Neural cell (in vitro differentiated cells): ENCODE results near the gene VWA8. TPM values are rescaled to one million over a fixed set of nuclear protein-coding genes. Genes with fewer than 3 reads are reported as not detected.

Experiments
- H2AFZ ChIP-seq: fragments of 200-600, 300-800 bp; sonication (generic), shearing (Covaris generic); 2 replicates; pipeline ENCODE4 v1.6.0; 2014; ENCODE audit warnings: low read depth, mild to moderate bottlenecking, antibody characterized with exemption, low read length, moderate library complexity
- H3F3A ChIP-seq: fragments of 200-600 bp; shearing (Covaris generic); 2 replicates; pipeline ENCODE4 v1.6.1; 2016; ENCODE audit warnings: mild to moderate bottlenecking, moderate library complexity, mixed read lengths, antibody characterized with exemption, low read length; ENCODE audit not compliant: insufficient read depth, poor library complexity, severe bottlenecking
- H3K27ac ChIP-seq: fragments of 200-600, 300-800 bp; sonication (generic), shearing (Covaris generic); 2 replicates; pipeline ENCODE4 v1.5.1; 2014; ENCODE audit warnings: mild to moderate bottlenecking, low read length, moderate library complexity
- H3K27me3 ChIP-seq: fragments of 300-800, 200-600 bp; sonication (generic), shearing (Covaris generic); 2 replicates; pipeline ENCODE4 v1.6.0; 2014; ENCODE audit warnings: mild to moderate bottlenecking, low read depth, low read length, moderate library complexity; ENCODE audit not compliant: insufficient read depth
- H3K36me3 ChIP-seq: fragments of 300-800, 200-600 bp; sonication (generic), shearing (Covaris generic); 2 replicates; pipeline ENCODE4 v1.5.1; 2014; ENCODE audit warnings: mild to moderate bottlenecking, antibody characterized with exemption, low read length, moderate library complexity; ENCODE audit not compliant: insufficient read depth
- H3K4me2 ChIP-seq: fragments of 300-800, 200-600 bp; sonication (generic), shearing (Covaris generic); 2 replicates; pipeline ENCODE4 v1.6.0; 2014; ENCODE audit warnings: mild to moderate bottlenecking, low read length
- H3K4me3 ChIP-seq: fragments of 300-800, 200-600 bp; sonication (generic), shearing (Covaris generic); 2 replicates; pipeline ENCODE4 v1.5.1; 2014; ENCODE audit warnings: mild to moderate bottlenecking, low read length, moderate library complexity
- H3K79me2 ChIP-seq: fragments of 200-600 bp; shearing (Covaris generic); replicated peaks from 2 replicates; pipeline ENCODE4 v1.6.0; 2014; ENCODE audit warnings: mild to moderate bottlenecking, low read length, moderate library complexity; ENCODE audit not compliant: insufficient read depth
- H3K9ac ChIP-seq: fragments of 300-800, 200-600 bp; sonication (generic), shearing (Covaris generic); 2 replicates; pipeline ENCODE4 v1.6.1; 2016; ENCODE audit warnings: mild to moderate bottlenecking, low read length, mixed read lengths
- H3K9me2 ChIP-seq: fragments of 200-600 bp; shearing (Covaris generic); 2 replicates; pipeline ENCODE4 v1.6.1; 2016; ENCODE audit warnings: mild to moderate bottlenecking, low read length, mixed read lengths; ENCODE audit not compliant: insufficient read depth
- H3K9me3 ChIP-seq: fragments of 200-600, 300-800 bp; sonication (generic), shearing (Covaris generic); 2 replicates; pipeline ENCODE4 v1.6.1; 2016; ENCODE audit warnings: mild to moderate bottlenecking, mixed run types, low read length, moderate library complexity, mixed read lengths
- H4K20me1 ChIP-seq: fragments of 200-600 bp; shearing (Covaris generic); 2 replicates; pipeline ENCODE4 v1.6.1; 2016; ENCODE audit warnings: mild to moderate bottlenecking, mixed run types; ENCODE audit not compliant: insufficient read depth
- EP300 ChIP-seq: fragments of 450-650 bp; conservative IDR thresholded peaks from 2 replicates; pipeline ENCODE4 v1.6.1; 2014; ENCODE audit warnings: antibody characterized with exemption, mild to moderate bottlenecking, moderate library complexity; ENCODE audit not compliant: poor library complexity, severe bottlenecking
- EZH2 ChIP-seq: fragments of 200-600, 300-800 bp; shearing (Covaris generic), sonication (generic); IDR thresholded peaks from 2 replicates; pipeline ENCODE4 v1.6.1; 2014; ENCODE audit warnings: antibody characterized with exemption, low read length, borderline replicate concordance, mild to moderate bottlenecking; ENCODE audit not compliant: insufficient read depth, poor library complexity, severe bottlenecking
- MXI1 ChIP-seq: fragments of 450-650 bp; conservative IDR thresholded peaks from 2 replicates; pipeline ENCODE4 v1.6.1; 2014; ENCODE audit warnings: antibody characterized with exemption, mild to moderate bottlenecking; ENCODE audit not compliant: poor library complexity, severe bottlenecking
- POLR2AphosphoS5 ChIP-seq: IDR thresholded peaks from 2 replicates; pipeline ENCODE4 v1.6.1; 2012
- RAD21 ChIP-seq: fragments of 450-650 bp; conservative IDR thresholded peaks from 2 replicates; pipeline ENCODE4 v1.6.1; 2014; ENCODE audit warnings: antibody characterized with exemption, mild to moderate bottlenecking, moderate library complexity
- SMC3 ChIP-seq: fragments of 450-650 bp; conservative IDR thresholded peaks from 2 replicates; pipeline ENCODE4 v1.6.1; 2014; ENCODE audit warnings: antibody characterized with exemption, mild to moderate bottlenecking, moderate library complexity; ENCODE audit not compliant: poor library complexity
- TAF1 ChIP-seq: IDR thresholded peaks from 2 replicates; pipeline ENCODE4 v1.6.1; 2012; ENCODE audit warnings: low read depth
- polyA plus RNA-seq: library from polyadenylated mRNA; depleted of rRNA; stranded (reverse); fragments of >200 nt; gene quantifications from 2 replicates; pipeline ENCODE4 v1.2.3, GENCODE V29; 2014
- TF ChIP-seq, protein P1 (sequence below): IDR thresholded peaks from 2 replicates; pipeline ENCODE4 v1.6.1; 2012; ENCODE audit warnings: borderline replicate concordance
- TF ChIP-seq, protein P2 (sequence below): fragments of 450-650 bp; IDR thresholded peaks from 2 replicates; pipeline ENCODE4 v1.5.1; 2014; ENCODE audit warnings: antibody characterized with exemption, mild to moderate bottlenecking, moderate library complexity; ENCODE audit not compliant: poor library complexity, severe bottlenecking

Gene VWA8
- polyA plus RNA-seq, 1 donor from 2014 or later: 3.6 TPM

DNA sequence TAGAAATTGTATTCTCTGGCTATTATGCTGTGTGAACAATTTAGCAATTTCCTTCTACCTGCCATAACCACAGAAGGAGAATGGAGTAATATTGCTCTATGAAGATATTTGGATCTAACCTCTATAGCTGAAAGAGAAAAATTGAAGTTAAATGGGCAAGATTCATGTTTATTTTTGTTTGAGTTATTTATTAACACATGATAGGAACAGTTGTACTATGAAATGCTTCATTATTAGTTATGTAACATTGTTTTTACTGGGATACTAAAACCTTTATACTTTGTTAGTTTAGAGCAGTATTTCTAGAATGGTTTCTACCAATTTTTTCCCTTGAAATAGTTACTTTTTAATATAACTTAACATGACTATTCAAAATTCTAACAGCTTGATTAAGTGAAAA, 27.3 kb upstream of the VWA8 start:
- no peaks in the 10 kb centered on the region for H3K36me3 ChIP-seq
- H3K27me3 ChIP-seq: no peaks in the 10 kb centered on the region
- no peaks in the 10 kb centered on the region for H4K20me1 ChIP-seq
- H3K9ac ChIP-seq: no peak overlapping the region
- no peaks in the 10 kb centered on the region for H3F3A ChIP-seq
- H3K27ac ChIP-seq: no peak overlapping the region
- TF ChIP-seq TAF1 (no peak), SMC3 (no peak), EP300 (no peak), MXI1 (no peak), RAD21 (no peak)
- TF ChIP-seq, protein P1, sequence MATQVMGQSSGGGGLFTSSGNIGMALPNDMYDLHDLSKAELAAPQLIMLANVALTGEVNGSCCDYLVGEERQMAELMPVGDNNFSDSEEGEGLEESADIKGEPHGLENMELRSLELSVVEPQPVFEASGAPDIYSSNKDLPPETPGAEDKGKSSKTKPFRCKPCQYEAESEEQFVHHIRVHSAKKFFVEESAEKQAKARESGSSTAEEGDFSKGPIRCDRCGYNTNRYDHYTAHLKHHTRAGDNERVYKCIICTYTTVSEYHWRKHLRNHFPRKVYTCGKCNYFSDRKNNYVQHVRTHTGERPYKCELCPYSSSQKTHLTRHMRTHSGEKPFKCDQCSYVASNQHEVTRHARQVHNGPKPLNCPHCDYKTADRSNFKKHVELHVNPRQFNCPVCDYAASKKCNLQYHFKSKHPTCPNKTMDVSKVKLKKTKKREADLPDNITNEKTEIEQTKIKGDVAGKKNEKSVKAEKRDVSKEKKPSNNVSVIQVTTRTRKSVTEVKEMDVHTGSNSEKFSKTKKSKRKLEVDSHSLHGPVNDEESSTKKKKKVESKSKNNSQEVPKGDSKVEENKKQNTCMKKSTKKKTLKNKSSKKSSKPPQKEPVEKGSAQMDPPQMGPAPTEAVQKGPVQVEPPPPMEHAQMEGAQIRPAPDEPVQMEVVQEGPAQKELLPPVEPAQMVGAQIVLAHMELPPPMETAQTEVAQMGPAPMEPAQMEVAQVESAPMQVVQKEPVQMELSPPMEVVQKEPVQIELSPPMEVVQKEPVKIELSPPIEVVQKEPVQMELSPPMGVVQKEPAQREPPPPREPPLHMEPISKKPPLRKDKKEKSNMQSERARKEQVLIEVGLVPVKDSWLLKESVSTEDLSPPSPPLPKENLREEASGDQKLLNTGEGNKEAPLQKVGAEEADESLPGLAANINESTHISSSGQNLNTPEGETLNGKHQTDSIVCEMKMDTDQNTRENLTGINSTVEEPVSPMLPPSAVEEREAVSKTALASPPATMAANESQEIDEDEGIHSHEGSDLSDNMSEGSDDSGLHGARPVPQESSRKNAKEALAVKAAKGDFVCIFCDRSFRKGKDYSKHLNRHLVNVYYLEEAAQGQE: no peak
- TF ChIP-seq, protein P2, sequence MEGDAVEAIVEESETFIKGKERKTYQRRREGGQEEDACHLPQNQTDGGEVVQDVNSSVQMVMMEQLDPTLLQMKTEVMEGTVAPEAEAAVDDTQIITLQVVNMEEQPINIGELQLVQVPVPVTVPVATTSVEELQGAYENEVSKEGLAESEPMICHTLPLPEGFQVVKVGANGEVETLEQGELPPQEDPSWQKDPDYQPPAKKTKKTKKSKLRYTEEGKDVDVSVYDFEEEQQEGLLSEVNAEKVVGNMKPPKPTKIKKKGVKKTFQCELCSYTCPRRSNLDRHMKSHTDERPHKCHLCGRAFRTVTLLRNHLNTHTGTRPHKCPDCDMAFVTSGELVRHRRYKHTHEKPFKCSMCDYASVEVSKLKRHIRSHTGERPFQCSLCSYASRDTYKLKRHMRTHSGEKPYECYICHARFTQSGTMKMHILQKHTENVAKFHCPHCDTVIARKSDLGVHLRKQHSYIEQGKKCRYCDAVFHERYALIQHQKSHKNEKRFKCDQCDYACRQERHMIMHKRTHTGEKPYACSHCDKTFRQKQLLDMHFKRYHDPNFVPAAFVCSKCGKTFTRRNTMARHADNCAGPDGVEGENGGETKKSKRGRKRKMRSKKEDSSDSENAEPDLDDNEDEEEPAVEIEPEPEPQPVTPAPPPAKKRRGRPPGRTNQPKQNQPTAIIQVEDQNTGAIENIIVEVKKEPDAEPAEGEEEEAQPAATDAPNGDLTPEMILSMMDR: no peak
- no peaks in the 10 kb centered on the region for H3K9me2 ChIP-seq
- no peak overlapping the region for H3K4me2 ChIP-seq
- H3K79me2 ChIP-seq: no peaks in the 10 kb centered on the region
- no peak overlapping the region for H3K4me3 ChIP-seq
- no peak overlapping the region for H2AFZ ChIP-seq
- no peaks in the 10 kb centered on the region for H3K9me3 ChIP-seq

DNA sequence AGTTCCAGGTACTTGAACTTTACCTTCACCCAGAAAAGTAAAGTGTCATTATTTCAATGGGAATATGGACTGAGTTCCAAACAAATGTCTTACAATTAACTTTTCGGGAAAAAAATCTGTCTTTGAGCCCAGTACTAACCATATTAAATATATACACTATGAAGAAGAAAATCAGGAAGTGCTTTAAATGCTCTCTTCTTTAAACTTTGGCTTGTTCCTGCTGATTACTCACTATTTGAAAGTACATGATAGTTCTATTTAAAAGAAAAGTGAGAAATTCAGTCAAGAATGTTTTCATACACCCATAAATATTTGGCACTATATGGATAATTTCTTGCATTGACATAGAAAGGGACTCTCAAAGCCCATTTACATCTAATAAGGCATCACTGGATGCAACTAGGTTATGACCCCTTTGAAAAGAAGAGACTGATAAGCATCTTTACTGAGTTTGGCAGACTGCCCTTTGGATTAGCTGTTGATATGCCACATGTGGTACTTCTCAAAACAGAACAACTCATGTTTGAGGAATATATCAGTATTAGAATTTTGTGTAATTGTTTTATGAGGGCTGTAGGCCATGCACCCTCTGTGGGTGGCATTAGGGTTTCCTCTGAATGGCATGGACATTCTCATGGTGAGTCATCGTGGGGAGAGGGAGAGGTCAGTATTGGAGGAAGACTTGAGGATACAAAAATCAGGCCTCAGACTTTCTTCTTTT, 25.0 kb upstream of the VWA8 start:
- Histone ChIP-seq H3K9ac (no peak overlapping the region), H3K9me3 (no peaks in the 10 kb centered on the region), H3K27ac (no peak overlapping the region), H3K27me3 (no peaks in the 10 kb centered on the region), H2AFZ (no peak overlapping the region), H4K20me1 (no peaks in the 10 kb centered on the region), H3K36me3 (no peaks in the 10 kb centered on the region), H3K4me3 (no peak overlapping the region), H3K4me2 (no peak overlapping the region), H3K79me2 (no peaks in the 10 kb centered on the region), H3K9me2 (no peaks in the 10 kb centered on the region), H3F3A (no peaks in the 10 kb centered on the region)
- no peak for TF ChIP-seq EP300
- TF ChIP-seq RAD21: no peak
- TF ChIP-seq EZH2: no peak
- no peak for TF ChIP-seq SMC3
- TF ChIP-seq, protein P1: no peak
- TF ChIP-seq POLR2AphosphoS5: no peak
- TF ChIP-seq, protein P2: no peak
- TF ChIP-seq MXI1: no peak
- no peak for TF ChIP-seq TAF1
